ENCODE data around the gene SLC25A48. TPM values are rescaled to one million over a fixed set of nuclear protein-coding genes. Genes with fewer than 3 reads are reported as not detected.

The SLC25A48 gene
- total RNA-seq, 2 experiments from 2014 or later, result not detected

DNA sequence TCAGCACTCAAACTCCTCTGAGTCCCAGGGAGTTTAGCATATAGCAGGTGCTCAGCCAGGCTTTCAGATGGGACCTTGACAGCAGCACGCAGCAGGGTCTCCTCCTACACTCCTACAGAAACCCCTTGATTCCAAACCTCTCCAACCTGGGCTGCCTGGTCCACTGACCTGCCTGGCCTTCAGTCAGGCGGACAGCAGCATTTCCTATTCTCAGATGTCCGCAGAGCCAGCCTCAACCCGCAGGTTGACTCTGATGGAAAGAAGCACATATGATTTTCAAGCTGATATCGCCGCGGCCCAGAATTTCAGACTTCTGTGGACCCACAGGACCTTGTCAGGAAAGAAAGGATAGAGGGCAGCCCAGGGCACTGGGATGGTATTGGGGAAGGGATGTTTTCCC, 5.3 kb upstream of the SLC25A48 start:
- no peak overlapping the region for H3K4me3 Mint-ChIP-seq
- Histone ChIP-seq H3K9me3 (ENCODE audit: control insufficient read depth in 1 of 2, insufficient read depth in 1 of 2, low read length in 2 of 2) (peaks cover 0 to 9% of the 10 kb centered on the region in 2 experiments), H3K27ac (ENCODE audit: low read depth in 1 of 2, low read length in 2 of 2) (no peak overlapping the region), H3K4me3 (ENCODE audit: low read length) (no peak overlapping the region), H3K27me3 (ENCODE audit: control insufficient read depth in 1 of 2, insufficient read depth in 2 of 2, low read length in 2 of 2) (peaks cover 14 to 20% of the 10 kb centered on the region in 2 experiments), H3K4me1 (ENCODE audit: insufficient read depth, low read length) (no peaks in the 10 kb centered on the region), H3K36me3 (ENCODE audit: insufficient read depth, low read length) (no peaks in the 10 kb centered on the region)
- TF ChIP-seq, protein P1, sequence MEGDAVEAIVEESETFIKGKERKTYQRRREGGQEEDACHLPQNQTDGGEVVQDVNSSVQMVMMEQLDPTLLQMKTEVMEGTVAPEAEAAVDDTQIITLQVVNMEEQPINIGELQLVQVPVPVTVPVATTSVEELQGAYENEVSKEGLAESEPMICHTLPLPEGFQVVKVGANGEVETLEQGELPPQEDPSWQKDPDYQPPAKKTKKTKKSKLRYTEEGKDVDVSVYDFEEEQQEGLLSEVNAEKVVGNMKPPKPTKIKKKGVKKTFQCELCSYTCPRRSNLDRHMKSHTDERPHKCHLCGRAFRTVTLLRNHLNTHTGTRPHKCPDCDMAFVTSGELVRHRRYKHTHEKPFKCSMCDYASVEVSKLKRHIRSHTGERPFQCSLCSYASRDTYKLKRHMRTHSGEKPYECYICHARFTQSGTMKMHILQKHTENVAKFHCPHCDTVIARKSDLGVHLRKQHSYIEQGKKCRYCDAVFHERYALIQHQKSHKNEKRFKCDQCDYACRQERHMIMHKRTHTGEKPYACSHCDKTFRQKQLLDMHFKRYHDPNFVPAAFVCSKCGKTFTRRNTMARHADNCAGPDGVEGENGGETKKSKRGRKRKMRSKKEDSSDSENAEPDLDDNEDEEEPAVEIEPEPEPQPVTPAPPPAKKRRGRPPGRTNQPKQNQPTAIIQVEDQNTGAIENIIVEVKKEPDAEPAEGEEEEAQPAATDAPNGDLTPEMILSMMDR (IDR thresholded peaks at IDR 0.05), result no peak
- no peaks in the 10 kb centered on the region for H3K36me3 Mint-ChIP-seq (ENCODE audit: low read depth)
- ChIA-PET POLR2A (no interaction called here), CTCF (no interaction called here)
- H3K27ac Mint-ChIP-seq, result no peak overlapping the region
- no peaks in the 10 kb centered on the region for H3K9me3 Mint-ChIP-seq
- intact Hi-C loops (cut with DNase I, micrococcal nuclease), result no loop called here
- ATAC-seq (ENCODE audit: poor library complexity) (no peak), DNase-seq (no peak)
- H3K4me1 Mint-ChIP-seq (ENCODE audit: low read depth), result no peaks in the 10 kb centered on the region
- H3K27me3 Mint-ChIP-seq, result peaks cover 43% of the 10 kb centered on the region

GRCh38 chr5:135829681-135830383, 4.6 kb upstream of the SLC25A48 start:
- ATAC-seq (ENCODE audit: poor library complexity) (no peak), DNase-seq (peak in 3 of 14 experiments; percentile 13 to 26 (median 19))
- ChIA-PET CTCF (no interaction called here), POLR2A (no interaction called here)
- no peaks in the 10 kb centered on the region for H3K9me3 Mint-ChIP-seq
- Histone ChIP-seq H3K4me1 (ENCODE audit: insufficient read depth, low read length) (peaks cover 4% of the 10 kb centered on the region), H3K36me3 (ENCODE audit: insufficient read depth, low read length) (no peaks in the 10 kb centered on the region), H3K4me3 (ENCODE audit: low read length) (no peak overlapping the region), H3K27ac (ENCODE audit: low read depth in 1 of 2, low read length in 2 of 2) (no peak overlapping the region), H3K27me3 (ENCODE audit: control insufficient read depth in 1 of 2, insufficient read depth in 2 of 2, low read length in 2 of 2) (peaks cover 21% of the 10 kb centered on the region in 2 experiments), H3K9me3 (ENCODE audit: control insufficient read depth in 1 of 2, insufficient read depth in 1 of 2, low read length in 2 of 2) (peaks cover 0 to 14% of the 10 kb centered on the region in 2 experiments)
- TF ChIP-seq, protein P1 (IDR thresholded peaks at IDR 0.05), result no peak
- no peak overlapping the region for H3K27ac Mint-ChIP-seq
- H3K36me3 Mint-ChIP-seq (ENCODE audit: low read depth), result no peaks in the 10 kb centered on the region
- intact Hi-C loops (cut with DNase I, micrococcal nuclease), result no loop called here
- H3K27me3 Mint-ChIP-seq, result peaks cover 45% of the 10 kb centered on the region
- H3K4me3 Mint-ChIP-seq, result no peak overlapping the region
- no peaks in the 10 kb centered on the region for H3K4me1 Mint-ChIP-seq (ENCODE audit: low read depth)

DNA sequence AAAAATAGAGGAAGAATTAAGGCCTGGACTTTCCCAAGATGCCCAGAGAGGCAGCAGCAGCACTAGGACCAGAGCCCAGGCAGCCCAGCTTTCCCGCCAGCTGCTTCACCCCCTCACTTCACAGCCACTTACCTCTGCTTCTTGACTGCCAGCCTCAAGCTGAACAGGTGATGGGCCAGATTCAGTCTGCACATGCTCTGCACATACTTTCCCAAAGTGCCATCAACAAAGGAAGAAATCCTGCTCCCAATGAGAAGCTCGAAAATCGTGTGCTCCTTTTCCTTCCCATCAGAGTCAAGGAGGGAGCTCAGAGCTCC, 4.1 kb upstream of the SLC25A48 start:
- H3K4me3 ChIP-seq (ENCODE audit: low read length), result no peak overlapping the region
- peaks cover 45% of the 10 kb centered on the region for H3K27me3 Mint-ChIP-seq
- intact Hi-C loops (cut with DNase I, micrococcal nuclease), result no loop called here
- no peaks in the 10 kb centered on the region for H3K36me3 ChIP-seq (ENCODE audit: insufficient read depth, low read length)
- ATAC-seq (ENCODE audit: poor library complexity) (no peak), DNase-seq (no peak)
- H3K9me3 Mint-ChIP-seq, result no peaks in the 10 kb centered on the region
- CTCF ChIA-PET, result no interaction called here
- no peaks in the 10 kb centered on the region for H3K36me3 Mint-ChIP-seq (ENCODE audit: low read depth)
- H3K27ac Mint-ChIP-seq, result no peak overlapping the region
- peaks cover 4% of the 10 kb centered on the region for H3K4me1 ChIP-seq (ENCODE audit: insufficient read depth, low read length)
- no peak overlapping the region for H3K27ac ChIP-seq (ENCODE audit: low read depth in 1 of 2, low read length in 2 of 2)
- H3K27me3 ChIP-seq (ENCODE audit: control insufficient read depth in 1 of 2, insufficient read depth in 2 of 2, low read length in 2 of 2), result peaks cover 21 to 26% of the 10 kb centered on the region in 2 experiments
- TF ChIP-seq, protein P1 (IDR thresholded peaks at IDR 0.05), result no peak
- no peak overlapping the region for H3K4me3 Mint-ChIP-seq
- POLR2A ChIA-PET, result no interaction called here
- no peaks in the 10 kb centered on the region for H3K4me1 Mint-ChIP-seq (ENCODE audit: low read depth)
- H3K9me3 ChIP-seq (ENCODE audit: control insufficient read depth in 1 of 2, insufficient read depth in 1 of 2, low read length in 2 of 2), result peaks cover 0 to 18% of the 10 kb centered on the region in 2 experiments
